ENCODE data around the gene ABCG4.

ABCG4 gene

DNA sequence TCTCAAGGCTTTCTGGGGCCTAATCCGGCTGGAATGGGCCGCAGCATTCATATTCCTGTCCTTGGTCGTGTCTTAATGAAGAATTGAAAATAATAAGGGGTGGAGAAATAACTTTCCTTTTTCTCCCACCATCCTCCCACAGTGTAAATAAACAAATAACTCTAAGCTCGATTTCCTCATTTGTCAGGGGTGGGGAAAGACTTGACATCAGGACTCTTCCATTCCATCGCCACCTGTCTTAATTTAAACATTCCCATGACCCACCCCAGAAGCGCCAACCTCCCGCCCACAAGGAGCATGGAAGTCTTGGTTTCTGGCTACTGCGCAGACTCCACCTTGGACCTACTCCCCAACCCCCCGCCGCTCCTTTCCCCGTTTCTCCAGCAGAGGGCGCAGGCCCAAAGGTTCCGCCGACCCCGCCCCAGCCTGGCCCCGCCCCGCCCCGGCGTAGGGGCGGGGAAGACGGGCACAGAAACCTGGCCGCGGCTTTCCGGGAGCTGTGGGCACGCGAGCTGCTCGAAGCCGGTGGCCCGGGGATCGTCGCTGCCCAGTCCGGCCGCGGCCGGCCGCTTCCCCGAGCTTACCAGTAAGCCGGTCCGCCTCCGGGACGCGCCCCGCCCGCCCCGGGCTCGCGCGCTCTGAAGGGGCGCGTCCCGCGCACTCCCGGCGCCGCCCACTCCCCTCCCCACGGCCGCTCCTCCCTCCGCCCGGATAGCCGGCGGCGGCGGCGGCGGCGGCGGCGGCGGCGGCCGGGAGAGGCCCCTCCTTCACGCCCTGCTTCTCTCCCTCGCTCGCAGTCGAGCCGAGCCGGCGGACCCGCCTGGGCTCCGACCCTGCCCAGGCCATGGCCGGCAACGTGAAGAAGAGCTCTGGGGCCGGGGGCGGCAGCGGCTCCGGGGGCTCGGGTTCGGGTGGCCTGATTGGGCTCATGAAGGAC is 57.0 kb downstream of the ABCG4 start, which contains the start of gene CBL:
TSS of gene CBL (plus strand) at position 766 of the 937 bp plus-strand sequence. CDS start at position 845, 79 bp downstream.
- ATAC-seq (ENCODE audit: low read depth) (peak; percentile 82), DNase-seq (ENCODE audit: low spot score in 2 of 2) (peak; percentile 96 to 97)
- no peaks in the 10 kb centered on the region for H3K27me3 Mint-ChIP-seq
- H3K4me3 Mint-ChIP-seq, result peak within 1 kb of the TSS; percentile 99
- no peaks in the 10 kb centered on the region for H3K9me3 Mint-ChIP-seq
- no peaks in the 10 kb centered on the region for H3K36me3 Mint-ChIP-seq
- H3K27ac Mint-ChIP-seq, result peak within 1 kb of the TSS; percentile 85
- peaks cover 16% of the 10 kb centered on the region for H3K4me1 Mint-ChIP-seq

DNA sequence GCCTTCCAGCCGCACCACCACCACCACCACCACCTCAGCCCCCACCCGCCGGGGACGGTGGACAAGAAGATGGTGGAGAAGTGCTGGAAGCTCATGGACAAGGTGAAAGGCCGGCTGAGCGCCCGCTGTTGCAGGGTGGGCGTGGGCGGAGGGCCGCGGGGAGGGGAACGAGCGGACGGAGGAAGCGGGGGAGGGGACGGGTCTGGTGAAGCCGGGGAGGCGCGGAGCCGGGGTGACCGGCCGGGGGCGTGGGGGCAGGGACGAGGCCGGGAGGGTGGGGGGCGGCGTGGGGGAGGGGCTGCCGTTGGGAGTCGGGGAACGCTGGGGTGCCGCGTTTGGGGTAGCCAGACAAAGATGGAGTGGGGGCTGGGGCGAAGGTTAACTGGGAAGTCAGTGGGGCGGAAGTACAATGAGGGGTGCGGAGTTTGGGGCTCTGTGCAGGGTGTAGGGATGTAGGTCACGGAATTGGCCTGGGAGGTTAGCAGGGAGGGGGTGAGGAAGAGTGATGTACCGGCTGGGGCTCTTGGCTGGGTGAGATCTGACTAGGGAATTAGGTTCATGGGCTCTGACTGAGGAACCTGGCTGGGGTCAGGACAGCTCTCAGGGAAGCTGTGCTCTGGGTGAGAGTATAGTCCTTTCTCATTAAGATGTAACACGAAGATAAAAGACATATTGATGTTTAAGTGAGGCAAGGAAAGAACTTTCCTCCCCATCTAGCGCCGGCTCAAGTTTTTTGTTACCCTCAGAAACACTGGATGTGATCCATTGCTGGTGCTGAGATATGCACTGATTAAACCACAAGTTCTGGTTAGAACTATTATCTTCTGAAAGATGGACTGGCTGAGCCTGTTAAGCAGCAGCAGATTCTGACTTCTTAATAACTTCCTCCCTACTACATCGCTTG is 57.9 kb downstream of the ABCG4 start:
- no peaks in the 10 kb centered on the region for H3K9me3 Mint-ChIP-seq
- H3K27me3 Mint-ChIP-seq, result no peaks in the 10 kb centered on the region
- H3K4me3 Mint-ChIP-seq, result peak overlapping the region; percentile 99
- H3K27ac Mint-ChIP-seq, result peak overlapping the region; percentile 85
- no peaks in the 10 kb centered on the region for H3K36me3 Mint-ChIP-seq
- DNase-seq (ENCODE audit: low spot score in 2 of 2) (peak in 1 of 2 donors; percentile 11), ATAC-seq (ENCODE audit: low read depth) (peak; percentile 10)
- H3K4me1 Mint-ChIP-seq, result peaks cover 16% of the 10 kb centered on the region

DNA sequence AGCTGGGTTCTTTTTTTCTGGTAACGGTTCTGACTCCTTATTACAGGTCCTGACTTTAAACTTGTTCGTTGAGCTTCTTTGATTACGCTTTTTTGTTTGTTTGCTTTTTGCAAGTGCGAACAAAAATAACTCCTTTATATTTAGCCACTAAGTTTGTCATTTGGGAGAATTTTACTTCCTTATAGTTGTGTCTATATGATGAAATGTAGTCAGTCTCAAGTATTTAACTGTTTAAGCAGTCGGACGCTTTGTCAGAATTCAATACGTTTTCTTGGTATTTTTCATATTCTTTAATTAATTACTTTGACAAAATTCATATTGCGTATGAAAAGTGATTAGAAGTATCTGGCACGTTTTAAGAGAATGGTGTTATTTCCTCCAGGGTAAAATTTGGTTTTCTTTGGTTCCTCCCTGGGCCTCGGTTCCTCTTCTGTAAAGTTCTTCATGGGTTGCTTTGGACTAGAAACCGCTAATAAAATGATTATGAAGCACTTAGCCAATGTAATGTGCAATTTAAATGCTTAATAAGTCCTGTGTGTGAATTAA is 58.6 kb downstream of the ABCG4 start:
- no peak for DNase-seq (ENCODE audit: low spot score in 2 of 2)
- no peaks in the 10 kb centered on the region for H3K9me3 Mint-ChIP-seq
- H3K36me3 Mint-ChIP-seq, result no peaks in the 10 kb centered on the region
- H3K27ac Mint-ChIP-seq, result no peak overlapping the region
- H3K4me1 Mint-ChIP-seq, result peaks cover 16% of the 10 kb centered on the region
- H3K4me3 Mint-ChIP-seq, result peak overlapping the region; percentile 99
- peak; percentile 10 for ATAC-seq (ENCODE audit: low read depth)
- H3K27me3 Mint-ChIP-seq, result no peaks in the 10 kb centered on the region

DNA sequence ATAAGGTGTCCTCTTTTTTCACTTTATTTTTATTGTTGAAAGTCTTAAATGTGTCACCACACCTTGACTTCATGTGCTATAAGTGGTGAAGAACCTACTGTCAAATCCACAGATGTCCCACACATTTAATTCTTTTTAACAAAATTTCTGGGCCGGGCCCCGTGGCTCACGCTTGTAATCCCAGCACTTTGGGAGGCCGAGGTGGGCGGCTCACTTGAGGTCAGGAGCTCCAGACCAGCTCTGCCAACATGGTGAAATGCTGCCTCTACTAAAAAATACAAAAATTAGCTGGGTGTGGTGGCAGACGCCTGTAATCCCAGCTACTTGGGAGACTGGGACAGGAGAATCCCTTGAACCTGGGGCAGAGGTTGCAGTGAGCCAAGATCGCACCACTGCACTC is 60.3 kb downstream of the ABCG4 start:
- Mint-ChIP-seq H3K27ac (no peak overlapping the region), H3K4me1 (peaks cover 18% of the 10 kb centered on the region), H3K4me3 (no peak overlapping the region), H3K9me3 (no peaks in the 10 kb centered on the region), H3K27me3 (no peaks in the 10 kb centered on the region), H3K36me3 (peaks cover 2% of the 10 kb centered on the region)
- DNase-seq (ENCODE audit: low spot score in 2 of 2) (no peak), ATAC-seq (ENCODE audit: low read depth) (no peak)

DNA sequence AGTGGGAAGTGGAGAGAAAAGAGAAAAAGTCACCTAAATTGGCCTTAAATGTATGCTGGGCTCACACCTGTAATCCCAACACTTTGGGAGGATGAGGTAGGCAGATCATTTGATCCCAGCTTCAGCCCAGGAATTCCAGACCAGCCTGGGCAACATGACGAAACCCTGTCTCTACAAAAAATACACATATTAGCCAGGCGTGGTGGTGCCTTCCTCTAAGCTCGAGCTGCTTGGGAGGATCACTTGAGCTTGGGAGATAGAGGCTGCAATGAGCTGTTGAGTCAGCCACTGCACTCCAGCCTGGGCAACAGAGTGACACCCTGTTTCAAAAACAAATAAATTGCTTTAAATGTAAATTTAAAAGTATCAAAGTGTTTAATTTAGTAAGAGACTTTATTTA is 61.2 kb downstream of the ABCG4 start:
- ATAC-seq (ENCODE audit: low read depth) (no peak), DNase-seq (ENCODE audit: low spot score in 2 of 2) (no peak)
- H3K36me3 Mint-ChIP-seq, result peaks cover 2% of the 10 kb centered on the region
- H3K27ac Mint-ChIP-seq, result no peak overlapping the region
- peaks cover 16% of the 10 kb centered on the region for H3K4me1 Mint-ChIP-seq
- no peak overlapping the region for H3K4me3 Mint-ChIP-seq
- no peaks in the 10 kb centered on the region for H3K27me3 Mint-ChIP-seq
- H3K9me3 Mint-ChIP-seq, result no peaks in the 10 kb centered on the region
